ENCODE results near the gene ZNRF2.
A peak's percentile ranks its signal among the peaks of the same experiment; 100 is the strongest.

ZNRF2 gene

GRCh38 chr7:30405179-30405578, 120.8 kb downstream of the ZNRF2 start:
- no peak for DNase-seq (ENCODE audit: low read depth in 2 of 2)

GRCh38 chr7:30406664-30407425, 122.4 kb downstream of the ZNRF2 start:
- no peak for DNase-seq (ENCODE audit: low read depth in 2 of 2)

GRCh38 chr7:30411173-30411572, 126.8 kb downstream of the ZNRF2 start:
- DNase-seq (ENCODE audit: low read depth in 2 of 2): no peak

- DNase-seq (ENCODE audit: low read depth in 2 of 2): no peak
Observed at GRCh38 chr7:30411897-30412296, 127.5 kb downstream of the ZNRF2 start.

- peak in 1 of 2 donors; percentile 7 for DNase-seq (ENCODE audit: low read depth in 2 of 2)
Observed at GRCh38 chr7:30412782-30413504, 128.5 kb downstream of the ZNRF2 start.

- no peak for DNase-seq (ENCODE audit: low read depth in 2 of 2)
Observed at GRCh38 chr7:30413864-30414263, 129.5 kb downstream of the ZNRF2 start.
